Measurements from ENCODE around the gene TPO.
"Not testable (repeated sequence)": the region's sequence is repeated elsewhere in the genome, so short reads cannot be mapped to it uniquely, and the experiment has no call there.

TPO gene

DNA sequence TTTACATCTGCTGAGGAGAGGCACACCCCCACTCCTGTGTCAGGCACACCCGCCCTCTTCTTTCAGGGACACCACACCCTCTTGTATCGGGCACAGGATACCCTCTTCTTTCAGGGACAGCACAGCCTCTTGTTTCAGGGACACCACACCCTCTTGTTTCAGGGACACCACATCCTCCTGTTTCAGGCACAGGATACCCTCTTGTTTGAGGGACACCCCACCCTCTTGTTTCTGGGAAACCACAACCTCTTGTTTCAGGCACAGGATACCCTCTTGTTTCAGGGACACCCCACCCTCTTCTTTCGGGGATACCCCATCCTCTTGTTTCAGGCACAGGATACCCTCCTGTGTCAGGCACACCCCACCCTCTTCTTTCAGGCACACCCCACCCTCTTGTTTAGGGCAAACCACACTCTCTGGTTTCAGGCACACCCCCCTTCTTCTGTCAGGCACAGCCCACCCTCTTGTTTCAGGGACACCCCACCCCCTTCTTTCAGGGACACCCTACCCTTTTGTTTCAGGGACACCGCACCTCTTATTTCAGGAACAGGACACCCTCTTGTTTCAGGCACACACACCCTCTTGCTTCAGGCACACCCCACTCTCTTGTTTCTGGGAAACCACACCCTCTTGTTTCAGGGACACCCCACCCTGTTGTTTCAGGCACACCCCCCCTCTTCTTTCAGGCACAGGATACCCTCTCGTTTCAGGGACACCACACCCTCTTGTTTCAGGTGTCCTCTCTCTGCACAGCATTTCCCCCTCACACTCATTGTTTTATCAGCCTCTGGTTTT lies 96.2 kb downstream of the TPO start:
- DNase-seq, result no peak

DNA sequence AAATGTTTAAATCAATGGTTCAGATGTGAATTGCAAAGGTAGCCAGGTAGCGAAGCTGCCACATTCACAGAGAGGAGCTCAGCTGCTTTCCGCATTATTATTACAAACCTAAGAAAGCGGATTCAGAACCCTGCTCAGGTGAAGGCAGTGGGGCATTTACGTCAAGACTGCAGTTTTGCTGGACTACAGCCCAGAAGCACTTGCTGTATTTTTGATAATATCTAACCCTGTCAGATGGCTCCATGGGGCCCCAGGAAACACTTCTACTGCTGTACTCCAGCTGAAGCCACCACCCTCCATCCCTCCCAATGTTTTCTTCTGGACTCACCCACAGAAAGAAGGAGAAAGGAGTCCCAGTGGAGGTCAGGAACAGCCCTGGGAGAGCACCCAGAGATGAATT lies 96.9 kb downstream of the TPO start:
- no peak for DNase-seq

DNA sequence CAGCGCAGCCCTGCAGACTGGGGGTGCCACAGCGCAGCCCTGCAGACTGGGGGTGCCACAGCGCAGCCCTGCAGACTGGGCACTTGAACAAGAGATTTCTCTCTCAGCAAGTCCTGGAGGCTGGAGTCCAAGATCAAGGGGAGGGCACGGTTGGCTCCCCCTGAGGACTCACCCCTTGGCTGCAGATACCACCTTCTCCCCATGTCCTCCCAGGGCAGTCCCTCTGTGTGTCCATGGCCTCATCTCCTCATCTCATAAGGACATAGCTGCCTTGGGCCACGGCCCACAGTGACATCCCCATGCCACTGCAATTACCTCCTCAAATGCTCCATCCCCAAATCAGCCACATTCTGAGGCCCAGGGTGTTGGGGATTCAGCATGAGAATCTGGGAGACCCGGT lies 98.2 kb downstream of the TPO start:
- DNase-seq, result no peak

DNA sequence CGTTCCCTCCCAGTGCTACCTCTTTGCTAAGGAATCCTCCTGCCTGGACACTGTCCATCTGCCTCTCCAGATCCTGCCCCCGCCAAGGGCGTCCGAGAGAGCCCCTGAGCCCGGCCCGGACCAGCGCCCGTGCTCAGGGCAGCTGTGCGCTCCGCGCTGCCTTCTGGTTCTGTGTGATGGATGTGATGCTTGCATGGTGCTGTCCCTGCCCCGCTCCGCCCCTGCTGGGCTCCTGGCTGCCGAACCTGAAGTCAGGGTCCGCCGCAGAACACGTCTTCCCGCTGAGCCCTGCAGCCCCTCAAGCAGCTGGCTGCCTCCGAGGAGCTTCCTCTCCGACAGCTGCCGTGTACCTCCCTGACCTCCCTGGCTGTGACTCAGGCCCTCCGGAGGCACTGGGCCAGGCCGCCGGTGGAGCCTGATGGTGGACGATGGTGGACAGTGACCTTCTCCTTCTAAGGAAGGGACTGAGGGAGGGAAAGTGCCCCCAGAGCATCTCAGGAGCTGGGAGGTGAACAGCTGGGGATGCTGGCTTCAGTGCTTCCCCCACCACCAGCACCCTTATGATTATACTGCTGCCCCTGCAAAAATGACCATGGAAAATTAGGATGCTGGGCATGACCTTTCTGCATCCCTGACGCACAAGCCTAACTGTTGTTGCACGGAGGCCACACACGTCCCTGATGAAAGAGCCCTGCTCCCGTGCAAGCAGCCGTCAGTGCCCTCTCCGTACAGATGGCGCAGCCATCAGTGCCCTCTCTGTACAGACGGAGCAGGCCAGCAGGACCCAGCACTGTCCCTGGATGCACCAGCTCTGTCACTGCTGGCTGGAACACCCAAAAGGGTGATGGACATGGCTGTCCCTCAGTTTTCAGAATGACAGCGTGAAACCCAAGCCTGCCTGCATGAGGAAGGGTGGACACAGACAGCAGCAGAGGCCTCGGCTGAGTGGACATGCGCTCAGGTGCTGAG lies 99.3 kb downstream of the TPO start:
- no peak for DNase-seq

DNA sequence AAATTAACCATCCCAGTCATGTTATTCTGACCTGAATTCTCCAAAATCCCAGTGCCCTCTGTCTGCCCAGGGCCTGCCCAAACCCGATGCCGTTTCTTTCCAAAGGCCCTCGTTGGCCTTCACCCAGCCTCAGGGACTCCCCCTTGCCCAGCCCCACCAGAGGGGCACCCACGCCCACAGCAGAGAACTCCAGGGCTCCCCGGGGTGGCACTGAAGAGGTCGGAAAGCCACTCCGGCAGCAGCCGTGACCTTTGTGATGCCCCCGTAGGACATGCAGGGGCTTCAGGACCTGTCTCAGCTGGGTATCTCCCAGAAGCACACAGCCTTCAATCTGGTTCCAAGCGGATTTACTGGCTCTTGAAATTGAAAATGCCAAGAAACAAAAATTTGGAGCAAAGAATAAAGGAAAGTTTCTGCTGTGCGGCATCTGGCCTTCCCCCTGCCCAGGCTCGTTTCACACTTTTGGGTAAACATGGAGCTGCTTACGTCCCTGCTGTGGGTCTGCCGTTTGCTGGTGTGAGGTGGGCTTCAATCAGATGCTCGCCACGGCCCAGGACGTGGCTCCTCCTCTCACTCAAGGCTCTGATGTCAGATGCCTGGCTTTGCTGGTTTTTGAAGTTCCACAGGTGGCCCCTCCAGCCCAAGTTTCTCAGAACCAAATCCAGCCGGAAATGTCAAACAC lies 101.3 kb downstream of the TPO start:
- DNase-seq, result no peak

DNA sequence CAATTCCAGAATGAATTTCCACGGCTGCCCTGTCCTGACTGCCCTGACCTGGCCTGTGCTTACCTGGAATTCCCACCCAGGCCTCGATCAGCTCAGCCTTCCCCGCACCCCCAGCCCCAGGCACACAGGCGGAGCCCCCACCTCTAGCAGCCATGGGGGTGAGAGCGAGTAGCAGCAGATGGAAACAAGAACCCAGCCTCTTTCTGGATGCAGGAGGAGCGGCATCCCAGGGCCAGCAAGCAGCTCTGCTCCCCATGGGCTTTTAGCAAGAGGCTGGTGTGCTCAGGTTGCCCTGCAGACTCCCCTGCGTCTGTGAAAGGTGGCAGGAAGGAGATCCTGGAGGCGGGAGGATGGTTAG lies 101.8 kb downstream of the TPO start:
- no peak for DNase-seq

DNA sequence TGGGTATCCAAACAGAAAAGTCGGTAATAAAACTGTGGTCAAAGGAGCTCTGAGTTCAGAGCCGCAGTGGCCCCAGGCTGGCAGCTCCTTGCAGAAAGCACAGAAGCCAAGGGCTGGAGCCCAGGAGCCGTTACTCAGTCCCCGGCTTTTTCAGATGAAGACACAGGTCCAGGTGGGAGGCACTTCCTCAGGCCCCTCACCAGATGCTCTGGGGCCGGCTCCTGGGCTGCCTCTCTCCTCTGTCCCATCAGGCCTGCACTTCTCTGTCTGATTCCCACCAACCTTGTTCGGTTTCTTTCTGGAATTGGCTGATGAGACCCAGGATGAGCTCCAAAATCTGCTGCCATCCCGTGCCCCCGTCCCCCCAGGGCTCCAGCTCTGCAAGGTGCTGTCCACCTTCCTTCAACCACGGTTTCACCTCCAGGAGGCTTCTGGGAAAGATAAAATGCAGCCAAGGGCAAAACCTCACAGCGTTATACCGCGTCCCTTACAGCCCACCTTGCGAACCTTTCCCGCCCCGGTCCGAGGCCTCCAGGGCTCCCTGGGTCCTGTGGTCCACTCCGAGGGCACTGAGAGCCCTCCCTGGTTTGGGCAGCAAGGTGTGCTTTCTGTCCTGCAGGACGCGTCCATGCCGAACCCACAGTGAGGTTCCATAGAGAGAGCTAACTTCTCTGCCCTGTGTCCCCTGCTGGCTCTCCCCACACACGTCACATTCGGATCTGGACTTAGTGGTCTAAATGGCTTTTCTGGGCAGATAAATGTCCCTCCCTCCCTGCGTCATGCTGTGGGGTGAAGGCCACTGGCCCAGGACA lies 102.9 kb downstream of the TPO start:
- DNase-seq, result no peak

DNA sequence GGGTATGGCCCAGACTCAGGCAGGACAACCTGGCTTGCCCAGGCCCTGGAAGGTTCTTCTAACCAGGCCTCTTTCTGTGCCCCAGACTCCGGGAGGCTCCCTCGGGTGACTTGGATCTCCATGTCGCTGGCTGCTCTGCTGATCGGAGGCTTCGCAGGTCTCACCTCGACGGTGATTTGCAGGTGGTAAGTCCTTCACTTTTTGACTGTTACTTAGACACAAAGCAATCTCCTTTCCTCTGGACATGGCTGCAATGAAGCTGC lies 103.5 kb downstream of the TPO start:
- DNase-seq, result no peak

DNA sequence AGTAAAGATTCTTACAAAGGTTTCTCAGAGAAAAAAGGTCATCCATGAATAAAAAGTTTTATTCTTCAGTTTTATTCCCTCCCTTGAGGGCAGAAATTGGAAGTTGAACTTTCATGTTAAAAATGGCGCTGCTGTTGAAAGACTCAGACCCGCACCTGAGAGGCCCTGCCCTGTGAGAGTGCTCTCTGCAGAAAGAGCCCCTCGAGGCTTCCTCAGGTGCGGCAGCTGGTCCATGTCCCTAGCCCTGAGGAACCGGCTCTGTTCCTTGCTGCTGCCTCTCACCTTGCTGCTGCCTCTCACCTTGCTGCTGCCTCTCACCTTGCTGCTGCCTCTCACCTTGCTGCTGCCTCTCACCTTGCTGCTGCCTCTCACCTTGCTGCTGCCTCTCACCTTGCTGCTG lies 104.0 kb downstream of the TPO start:
- not testable (repeated sequence) for DNase-seq

DNA sequence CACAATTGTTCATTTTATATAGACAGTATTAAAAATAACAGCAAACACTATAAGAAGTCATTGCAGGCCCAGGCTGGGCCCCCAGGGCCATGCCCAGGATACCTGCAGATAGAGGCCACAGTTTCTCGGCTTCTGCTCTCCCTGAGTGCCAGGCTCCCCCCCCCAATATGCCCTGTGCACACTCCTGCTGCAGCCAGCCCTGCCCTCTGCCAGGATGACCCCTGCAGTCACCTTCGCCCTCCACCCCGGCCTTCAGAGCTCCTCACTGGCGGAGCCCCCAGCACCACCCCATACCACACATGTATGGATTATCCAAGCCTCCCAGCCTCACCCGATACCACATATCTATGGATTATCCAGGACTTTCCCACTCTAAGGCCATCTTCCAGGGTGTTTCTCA lies 104.5 kb downstream of the TPO start:
- DNase-seq, result no peak

DNA sequence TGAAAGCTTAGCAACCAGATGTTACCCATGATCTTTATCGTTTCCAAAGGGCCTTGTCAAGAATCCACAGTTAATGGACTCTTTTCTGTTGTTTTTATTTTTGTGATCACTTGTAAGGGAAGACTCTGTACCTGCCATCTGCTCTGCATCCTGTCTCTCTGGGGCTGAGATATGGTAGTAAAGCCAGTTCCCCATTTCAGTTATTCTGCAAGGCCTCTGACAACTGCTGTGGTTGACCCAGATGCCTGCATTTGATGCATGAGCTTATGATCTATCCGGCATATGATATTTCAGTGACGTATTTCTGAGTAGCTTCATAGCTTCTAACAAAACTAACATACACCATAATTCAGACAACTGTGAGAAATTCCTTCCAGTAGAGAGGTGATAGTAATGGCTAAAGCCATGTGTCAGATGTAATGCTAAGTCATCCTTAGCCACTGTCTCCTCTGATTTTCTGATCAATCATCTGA lies 105.1 kb downstream of the TPO start:
- DNase-seq, result no peak

DNA sequence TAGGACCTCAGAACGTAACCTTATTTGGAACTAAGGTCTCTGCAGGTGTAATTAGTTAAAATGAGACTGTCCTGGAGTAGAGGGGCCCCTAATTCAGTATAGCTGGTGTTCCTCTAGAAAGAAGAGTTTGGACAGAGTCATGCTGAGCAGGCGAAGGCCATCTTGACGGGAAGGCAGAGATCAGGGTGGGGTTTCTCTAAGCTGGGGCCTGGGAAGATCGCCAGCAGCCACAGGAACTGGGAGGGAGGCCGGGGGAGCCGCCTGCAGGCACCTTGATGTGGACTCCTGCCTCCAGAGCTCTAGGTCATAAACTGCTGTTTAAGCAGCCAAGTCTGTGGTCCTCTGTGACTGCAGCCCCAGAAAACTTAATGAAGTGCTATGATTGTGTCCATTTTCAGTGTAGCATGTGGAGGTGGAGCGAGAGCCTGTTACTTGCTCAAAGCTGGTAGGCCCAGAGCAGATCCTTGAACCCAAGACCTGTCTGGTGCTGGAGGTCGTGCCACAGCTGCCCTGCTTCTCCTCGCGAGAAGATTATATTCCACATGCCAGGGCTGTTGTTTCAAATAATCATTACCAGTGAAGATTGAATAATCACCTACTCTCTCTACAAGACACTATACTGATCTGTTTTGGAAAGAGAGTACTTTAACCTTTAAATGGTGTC lies 105.7 kb downstream of the TPO start:
- no peak for DNase-seq

DNA sequence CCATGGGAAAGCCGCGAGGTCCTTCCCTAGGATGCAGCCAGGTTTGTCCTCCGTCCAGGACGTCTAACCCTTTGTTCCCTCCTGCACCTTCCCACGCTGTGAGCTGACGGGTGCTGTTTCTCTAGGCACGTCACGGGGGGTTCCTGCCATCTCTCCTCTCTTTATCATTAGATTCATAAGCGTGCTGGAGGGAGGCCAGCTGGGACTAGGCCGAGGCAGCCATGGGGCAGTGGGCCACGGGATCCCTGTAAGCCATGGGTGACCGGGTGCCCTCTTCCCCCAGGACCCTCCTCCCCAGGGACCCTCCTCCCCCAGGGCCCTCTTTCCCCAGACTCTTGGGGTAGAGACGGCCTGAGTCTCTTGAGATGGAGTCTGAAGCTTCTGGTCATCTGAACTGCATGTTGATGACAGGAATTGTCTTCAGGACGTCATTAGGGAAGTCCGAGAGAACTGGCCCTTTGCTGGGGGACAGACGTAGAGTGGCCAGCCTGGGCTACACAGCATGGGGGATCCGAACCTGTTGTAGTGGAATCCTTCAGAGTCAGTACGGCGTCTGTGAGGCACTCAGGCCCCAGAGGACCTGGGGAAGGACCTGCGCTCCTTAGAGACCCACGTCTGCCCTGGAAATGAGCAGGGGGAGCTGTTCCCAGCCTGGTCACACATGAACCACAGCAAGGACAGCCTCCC lies 108.1 kb downstream of the TPO start:
- DNase-seq, result no peak

DNA sequence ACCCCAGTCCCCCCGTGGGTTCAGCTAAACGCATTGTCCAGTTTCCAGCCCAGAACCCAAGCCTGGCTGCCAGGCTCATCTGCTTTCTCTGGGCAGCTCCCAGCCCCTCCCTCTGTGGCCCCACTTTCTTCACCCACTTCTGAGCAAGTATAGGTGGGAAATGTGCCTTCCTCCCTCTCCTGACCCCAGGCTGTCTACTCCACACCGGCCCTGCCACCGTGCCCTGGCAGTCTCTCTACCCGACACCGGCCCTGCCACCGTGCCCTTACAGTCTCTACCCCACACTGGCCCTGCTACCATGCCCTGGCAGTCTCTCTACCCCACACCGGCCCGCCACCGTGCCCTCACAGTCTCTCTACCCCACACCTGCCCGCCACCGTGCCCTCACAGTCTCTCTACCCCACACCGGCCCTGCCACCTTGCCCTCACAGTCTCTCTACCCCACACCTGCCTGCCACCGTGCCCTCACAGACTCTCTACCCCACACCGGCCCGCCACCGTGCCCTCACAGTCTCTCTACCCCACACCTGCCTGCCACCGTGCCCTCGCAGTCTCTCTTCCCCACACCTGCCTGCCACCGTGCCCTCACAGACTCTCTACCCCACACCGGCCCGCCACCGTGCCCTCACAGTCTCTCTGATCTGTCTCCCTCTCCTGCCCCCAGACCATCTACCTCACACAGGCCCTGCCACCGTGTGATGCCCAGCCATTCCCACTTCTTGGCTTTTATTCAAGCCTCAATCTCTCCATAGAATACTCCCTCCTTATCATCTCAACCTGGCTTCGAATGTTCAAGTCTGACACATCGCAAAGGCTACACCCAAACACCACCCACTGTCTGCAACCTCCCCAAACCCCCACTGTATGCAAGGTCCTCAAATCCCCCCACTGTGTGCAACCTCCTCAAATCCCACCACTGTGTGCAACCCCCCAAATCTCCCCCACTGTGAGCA lies 108.9 kb downstream of the TPO start:
- no peak for DNase-seq

DNA sequence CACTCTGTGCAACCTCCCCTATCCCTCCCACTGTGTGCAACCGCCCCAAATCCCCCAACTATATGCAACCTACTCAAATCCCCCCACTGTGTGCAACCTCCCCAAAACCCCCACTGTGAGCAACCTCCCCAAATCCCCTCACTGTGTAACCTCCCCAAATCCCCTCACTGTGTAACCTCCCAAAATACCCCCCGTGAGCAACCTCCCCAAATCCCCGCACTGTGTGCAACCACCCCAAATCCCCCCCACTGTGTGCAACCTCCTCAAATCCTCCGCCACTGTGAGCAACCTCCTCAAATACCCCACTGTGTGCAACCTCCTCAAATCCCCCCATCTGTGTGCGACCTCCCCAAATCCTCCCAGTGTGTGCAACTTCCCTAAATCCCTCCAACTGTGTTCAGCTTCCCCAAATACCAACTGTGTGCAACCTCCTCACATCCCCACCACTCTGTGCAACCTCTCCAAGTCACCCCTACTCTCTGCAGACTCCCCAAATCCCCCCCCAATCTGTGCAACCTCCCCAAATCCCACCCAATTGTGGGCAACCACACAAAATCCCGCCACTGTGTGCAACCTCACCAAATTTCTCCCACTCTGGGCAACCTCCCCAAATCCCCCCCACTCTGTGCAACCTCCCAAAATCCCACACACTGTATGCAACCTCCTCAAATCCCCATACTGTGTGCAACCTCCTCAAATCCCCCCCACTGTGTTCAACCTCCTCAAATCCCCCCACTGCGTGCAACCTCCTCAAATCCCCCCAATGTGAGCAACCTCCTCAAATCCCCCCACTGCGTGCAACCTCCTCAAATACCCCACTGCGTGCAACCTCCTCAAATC lies 114.1 kb downstream of the TPO start:
- no peak for DNase-seq

DNA sequence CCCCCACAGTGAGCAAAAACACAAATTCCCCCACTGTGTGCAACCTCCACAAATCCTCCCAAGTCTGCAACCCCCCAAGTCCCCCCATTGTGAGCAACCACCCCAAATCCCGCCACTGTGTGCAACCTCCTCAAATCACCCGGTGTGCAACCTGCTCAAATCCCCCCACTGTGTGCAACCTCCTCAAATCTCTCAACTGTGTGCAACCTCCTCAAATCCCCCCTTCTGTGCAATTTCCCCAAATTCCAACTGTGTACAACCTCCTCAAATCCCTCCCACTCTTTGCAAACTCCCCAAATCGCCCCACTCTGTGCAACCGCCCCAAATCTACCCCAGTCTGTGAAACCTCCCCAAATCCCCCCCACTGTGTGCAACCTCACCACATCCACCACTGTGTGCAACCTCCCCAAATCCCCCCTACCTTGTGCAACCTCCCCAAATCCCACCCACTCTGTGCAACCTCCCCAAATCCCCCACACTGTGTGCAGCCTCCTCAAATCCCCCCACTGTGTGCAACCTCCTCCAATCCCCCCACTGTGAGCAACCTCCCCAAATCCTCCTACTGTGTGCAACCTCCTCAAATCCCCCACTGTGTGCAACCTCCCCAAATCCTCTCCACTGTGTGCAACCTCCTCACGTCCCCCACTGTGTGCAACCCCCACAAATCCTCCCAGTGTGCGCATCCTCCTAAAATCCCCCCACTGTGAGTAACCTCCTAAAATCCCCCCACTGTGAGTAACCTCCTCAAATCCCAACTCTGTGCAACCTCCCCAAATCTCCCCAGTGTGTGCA lies 115.2 kb downstream of the TPO start:
- no peak for DNase-seq

DNA sequence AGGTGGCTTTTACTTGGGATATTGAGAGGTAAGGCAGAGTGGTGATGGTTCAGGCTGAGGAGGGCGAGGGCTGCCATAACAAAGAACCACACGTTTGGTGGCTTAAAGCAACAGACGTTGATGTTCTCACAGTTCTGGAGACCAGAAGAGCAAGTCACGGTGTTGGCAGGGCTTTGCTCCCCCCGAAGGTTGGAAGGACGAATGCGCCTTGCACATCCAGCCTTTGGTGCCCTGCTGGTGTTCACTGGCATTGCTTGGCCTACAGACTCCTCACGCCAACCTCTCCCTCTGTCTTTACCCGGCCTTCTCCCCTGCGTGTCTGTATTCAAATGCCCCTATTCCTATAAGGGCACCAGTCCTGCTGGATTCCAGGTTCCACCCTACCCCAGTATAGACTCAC lies 125.4 kb downstream of the TPO start:
- DNase-seq, result no peak

DNA sequence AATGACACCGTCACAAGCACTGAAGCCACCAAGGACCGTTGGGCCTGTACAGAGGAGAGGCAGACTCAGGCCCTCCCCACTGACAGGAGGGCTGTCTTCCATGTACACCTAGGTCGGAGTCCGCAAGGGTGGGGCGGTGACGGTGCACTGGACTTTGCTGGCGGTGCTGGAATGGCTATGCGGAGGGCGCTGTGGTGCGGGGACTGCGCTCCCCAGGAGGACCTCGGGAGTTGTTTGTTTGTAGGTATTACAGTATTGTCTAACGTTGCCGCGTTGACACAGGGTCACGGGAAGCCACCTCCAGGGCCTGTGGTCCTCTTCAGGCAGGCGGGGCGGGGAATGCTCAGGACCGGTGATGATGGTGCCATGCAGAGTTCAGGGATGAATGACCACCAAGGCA lies 126.2 kb downstream of the TPO start:
- DNase-seq, result no peak

DNA sequence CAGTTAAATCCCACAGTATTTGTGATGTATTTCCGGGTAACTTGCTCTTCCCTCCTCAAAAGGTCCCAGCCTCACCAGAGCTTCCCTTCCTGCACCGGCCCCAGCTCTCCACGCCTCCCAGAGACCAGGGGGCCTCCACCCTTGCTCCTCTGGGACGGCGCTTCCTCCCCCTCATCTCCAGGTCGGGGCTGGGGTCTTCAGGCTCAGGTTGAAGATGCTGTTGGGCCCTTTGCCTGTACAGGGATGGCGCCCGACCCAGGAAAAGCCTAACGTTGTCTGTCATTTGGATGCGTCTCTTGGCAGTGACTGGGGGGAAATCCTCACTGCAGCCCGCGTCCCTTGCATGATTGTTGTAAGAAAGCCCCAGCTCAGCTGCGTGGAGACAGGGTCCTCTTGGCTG lies 126.7 kb downstream of the TPO start:
- DNase-seq, result no peak
